HepG2 (cell line): Measurements from ENCODE around the gene EPHA10. TPM values are rescaled to one million over a fixed set of nuclear protein-coding genes. Genes with fewer than 3 reads are reported as not detected.

Experiments used
- ATAC-seq: fragments of 200-7000 bp; cut with Tn5 transposase; 3 replicates; pipeline ENCODE4 v1.9.1; 2020; ENCODE audit warnings: mild to moderate bottlenecking, moderate library complexity
- BruUV-seq: library from RNA; stranded (reverse); fragments of 400-500 nt; replicated peaks from 2 replicates; lab custom pipeline; 2021; lab: Mats Ljungman, UMichigan
- CTCF ChIA-PET: fragments of 300-600 bp; formaldehyde crosslinking; extraction: SDS; loops from one replicate; lab custom pipeline; 2021; ENCODE audit warnings: low total read pairs, inconsistent platforms, low intra/inter-chr PET ratio; lab: Yijun Ruan, JAX
- POLR2A ChIA-PET: fragments of 350-600 bp; sonication (Branson Sonifier 250); formaldehyde crosslinking; loops from one replicate; lab custom pipeline; 2020; ENCODE audit warnings: antibody characterized with exemption, inconsistent platforms; lab: Yijun Ruan, JAX
- DNase-seq: peaks from one replicate; pipeline ENCODE4 v3.0.0-alpha.2; 2015; ENCODE audit warnings: low spot score
- FAIRE-seq: peaks from 3 replicates; lab custom pipeline; 2011; peaks lifted over from hg19 to GRCh38; lab: Jason Lieb, UNC
- H2AFZ ChIP-seq: one replicate; pipeline ENCODE4 v1.6.1; 2011; ENCODE audit warnings: low read length, inconsistent platforms
- H3K27ac ChIP-seq: fragments of 300-600 bp; 3 replicates; pipeline ENCODE4 v1.8.0; 2011; ENCODE audit warnings: mixed run types, mild to moderate bottlenecking, mixed read lengths, low read length, inconsistent platforms; ENCODE audit not compliant: insufficient read depth; ENCODE audit errors: extremely low read length
- H3K27me3 ChIP-seq, 2 experiments: fragments of 200-600 bp in 1 of 2; 2 replicates in 1 of 2; 3 replicates in 1 of 2; pipeline versions ENCODE4 v1.6.0 to v1.8.0; 2011; ENCODE audit warnings: low read length in 2 of 2, mild to moderate bottlenecking in 2 of 2, moderate library complexity in 2 of 2, inconsistent platforms in 1 of 2; ENCODE audit not compliant: insufficient read depth in 2 of 2, control insufficient read depth in 1 of 2
- H3K36me3 ChIP-seq, 2 experiments: fragments of 200-600 bp in 1 of 2; replicated peaks in 1 of 2; 2 replicates in 1 of 2; 3 replicates in 1 of 2; pipeline versions ENCODE4 v1.5.1 to v1.8.0; 2011; ENCODE audit warnings: low read length in 2 of 2, inconsistent platforms in 1 of 2; ENCODE audit not compliant: insufficient read depth in 2 of 2, control insufficient read depth in 1 of 2
- H3K4me1 ChIP-seq: 2 replicates; pipeline ENCODE4 v1.5.1; 2012; ENCODE audit warnings: low read length, inconsistent platforms; ENCODE audit not compliant: insufficient read depth
- H3K4me2 ChIP-seq: 2 replicates; pipeline ENCODE4 v1.6.0; 2011; ENCODE audit warnings: low read depth, low read length, inconsistent platforms
- H3K4me3 ChIP-seq, 3 experiments: fragments of 200-600 bp in 1 of 3; sonication (generic), shearing (Covaris generic) in 1 of 3; replicated peaks in 1 of 3; 2 replicates each; pipeline ENCODE4 v1.5.1; 2011 to 2016; ENCODE audit warnings: low read length in 3 of 3, inconsistent platforms in 2 of 3, low read depth in 2 of 3, mild to moderate bottlenecking in 2 of 3, control low read depth in 1 of 3, mixed read lengths in 1 of 3; ENCODE audit not compliant: insufficient read depth in 1 of 3
- H3K79me2 ChIP-seq: one replicate; pipeline ENCODE4 v1.6.1; 2011; ENCODE audit warnings: low read length, inconsistent platforms; ENCODE audit not compliant: insufficient read depth
- H3K9ac ChIP-seq: 2 replicates; pipeline ENCODE4 v1.6.0; 2011; ENCODE audit warnings: mild to moderate bottlenecking, low read depth, low read length, inconsistent platforms; ENCODE audit not compliant: insufficient read depth
- H3K9me3 ChIP-seq: 2 replicates; pipeline ENCODE4 v1.5.1; 2012; ENCODE audit warnings: mild to moderate bottlenecking, low read length
- H4K20me1 ChIP-seq: 2 replicates; pipeline ENCODE4 v1.6.0; 2011; ENCODE audit warnings: inconsistent platforms, mild to moderate bottlenecking, low read length, moderate library complexity; ENCODE audit not compliant: insufficient read depth
- KDM4B ChIP-seq: sonication (generic); formaldehyde crosslinking; IDR thresholded peaks from 2 replicates; pipeline ENCODE4 v1.4.0; 2020; ENCODE audit warnings: missing genetic modification reagents
- POLR2G ChIP-seq: fragments of 200-400 bp; formaldehyde crosslinking; IDR thresholded peaks from 2 replicates; pipeline ENCODE4 v1.6.1; 2018; ENCODE audit warnings: mild to moderate bottlenecking, low read depth, low read length, moderate library complexity
- REL ChIP-seq: sonication (generic); formaldehyde crosslinking; conservative IDR thresholded peaks from 2 replicates; pipeline ENCODE4 v1.8.0; 2022; ENCODE audit warnings: mild to moderate bottlenecking, missing genetic modification reagents, moderate library complexity
- WGBS: methylation state at CpG from one replicate; pipeline ENCODE4 v1.1.6; 2017; ENCODE audit warnings: low lambda C conversion rate; 5-methylcytosine and 5-hydroxymethylcytosine counted together
- in situ Hi-C: cut with HindIII; loops from 2 replicates; pipeline ENCODE4 v1.10.0; 2017; ENCODE audit warnings: low pct_unique_long_range_greater_than_20kb; ENCODE audit not compliant: extremely low pct_ligation_motif_present
- intact Hi-C: fragments of 100-400 bp; cut with micrococcal nuclease; formaldehyde crosslinking; loops from one replicate; pipeline ENCODE4 v1.10.0; 2022; ENCODE audit not compliant: unreplicated experiment
- polyA plus RNA-seq, 8 experiments: library from polyadenylated mRNA; depleted of rRNA in 3 of 8; stranded (reverse) in 7 of 8; unstranded in 1 of 8; fragments of >200 nt; fragmentation: Illumina TruSeq in 4 of 8; extraction: Trizol in 4 of 8; gene quantifications; 2 replicates each; pipeline versions ENCODE4 v1.2.1 to v1.2.3, GENCODE V29; 2011 to 2016; ENCODE audit warnings: low read depth in 4 of 8, missing spikeins in 1 of 8, mixed read lengths in 1 of 8; ENCODE audit not compliant: insufficient read depth in 1 of 8
- total RNA-seq, 5 experiments: library from RNA; depleted of rRNA; stranded (reverse); fragments of >200 nt; fragmentation: Illumina TruSeq; extraction: Trizol; gene quantifications; 2 replicates each; pipeline ENCODE4 v1.2.3, GENCODE V29; 2016; ENCODE audit warnings: low read depth in 1 of 5
- TF ChIP-seq, protein P1 (sequence below): sonication (generic); formaldehyde crosslinking; IDR thresholded peaks from 2 replicates; pipeline ENCODE4 v1.4.0; 2020; ENCODE audit warnings: missing genetic modification reagents, borderline replicate concordance
- TF ChIP-seq, protein P2 (sequence below): sonication (generic); formaldehyde crosslinking; conservative IDR thresholded peaks from 2 replicates; pipeline ENCODE4 v1.4.0; 2020; ENCODE audit warnings: mild to moderate bottlenecking, missing genetic modification reagents, moderate library complexity
- TF ChIP-seq, protein P3 (sequence below): sonication (generic); formaldehyde crosslinking; IDR thresholded peaks from 2 replicates; pipeline ENCODE4 v1.4.0; 2020; ENCODE audit warnings: missing genetic modification reagents

The EPHA10 gene
- total and polyA plus RNA-seq, 2 of the 13 experiments (the other 11 are each of a cell fraction or from before 2014, with no cell fraction given), result 0.11 to 0.58 TPM

DNA sequence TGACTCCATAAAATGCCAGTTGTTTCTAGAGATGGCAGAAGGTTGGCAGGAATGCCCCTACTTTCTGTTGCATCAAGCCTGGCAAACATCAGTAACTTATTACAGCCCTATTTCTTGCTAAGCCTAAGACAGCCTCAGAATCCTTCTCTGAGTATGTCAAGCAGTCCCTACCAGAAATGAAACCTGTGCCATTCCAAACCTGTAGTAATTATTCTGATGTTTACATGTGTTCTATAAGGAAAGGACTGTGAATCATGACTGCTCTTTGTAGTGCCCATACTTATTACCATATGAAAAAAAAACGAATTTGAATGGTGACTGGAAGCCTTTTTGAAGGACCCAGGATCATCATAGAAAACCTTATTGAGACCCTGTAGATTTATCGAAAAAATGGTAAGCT lies 67.2 kb downstream of the EPHA10 start:
- DNase-seq (no peak), FAIRE-seq (no peak)
- no peak overlapping the region for H2AFZ ChIP-seq
- BruUV-seq, result no TSS peak
- H3K4me3 ChIP-seq, result no peak overlapping the region
- H3K4me1 ChIP-seq, result peaks cover 10% of the 10 kb centered on the region; the same call in 1 of the 2 replicates
- WGBS, result 75% methylated on average over 2 of the region's 2 CpGs
- ChIA-PET POLR2A (no interaction called here), CTCF (no interaction called here)
- H3K79me2 ChIP-seq, result peaks cover 6% of the 10 kb centered on the region
- intact Hi-C loops, result loop anchor here (10.0 kb wide), 1 partner anchor 223 kb away; the partner anchor contains the start of gene ZC3H12A
- H4K20me1 ChIP-seq, result no peaks in the 10 kb centered on the region
- TF ChIP-seq, protein P1, sequence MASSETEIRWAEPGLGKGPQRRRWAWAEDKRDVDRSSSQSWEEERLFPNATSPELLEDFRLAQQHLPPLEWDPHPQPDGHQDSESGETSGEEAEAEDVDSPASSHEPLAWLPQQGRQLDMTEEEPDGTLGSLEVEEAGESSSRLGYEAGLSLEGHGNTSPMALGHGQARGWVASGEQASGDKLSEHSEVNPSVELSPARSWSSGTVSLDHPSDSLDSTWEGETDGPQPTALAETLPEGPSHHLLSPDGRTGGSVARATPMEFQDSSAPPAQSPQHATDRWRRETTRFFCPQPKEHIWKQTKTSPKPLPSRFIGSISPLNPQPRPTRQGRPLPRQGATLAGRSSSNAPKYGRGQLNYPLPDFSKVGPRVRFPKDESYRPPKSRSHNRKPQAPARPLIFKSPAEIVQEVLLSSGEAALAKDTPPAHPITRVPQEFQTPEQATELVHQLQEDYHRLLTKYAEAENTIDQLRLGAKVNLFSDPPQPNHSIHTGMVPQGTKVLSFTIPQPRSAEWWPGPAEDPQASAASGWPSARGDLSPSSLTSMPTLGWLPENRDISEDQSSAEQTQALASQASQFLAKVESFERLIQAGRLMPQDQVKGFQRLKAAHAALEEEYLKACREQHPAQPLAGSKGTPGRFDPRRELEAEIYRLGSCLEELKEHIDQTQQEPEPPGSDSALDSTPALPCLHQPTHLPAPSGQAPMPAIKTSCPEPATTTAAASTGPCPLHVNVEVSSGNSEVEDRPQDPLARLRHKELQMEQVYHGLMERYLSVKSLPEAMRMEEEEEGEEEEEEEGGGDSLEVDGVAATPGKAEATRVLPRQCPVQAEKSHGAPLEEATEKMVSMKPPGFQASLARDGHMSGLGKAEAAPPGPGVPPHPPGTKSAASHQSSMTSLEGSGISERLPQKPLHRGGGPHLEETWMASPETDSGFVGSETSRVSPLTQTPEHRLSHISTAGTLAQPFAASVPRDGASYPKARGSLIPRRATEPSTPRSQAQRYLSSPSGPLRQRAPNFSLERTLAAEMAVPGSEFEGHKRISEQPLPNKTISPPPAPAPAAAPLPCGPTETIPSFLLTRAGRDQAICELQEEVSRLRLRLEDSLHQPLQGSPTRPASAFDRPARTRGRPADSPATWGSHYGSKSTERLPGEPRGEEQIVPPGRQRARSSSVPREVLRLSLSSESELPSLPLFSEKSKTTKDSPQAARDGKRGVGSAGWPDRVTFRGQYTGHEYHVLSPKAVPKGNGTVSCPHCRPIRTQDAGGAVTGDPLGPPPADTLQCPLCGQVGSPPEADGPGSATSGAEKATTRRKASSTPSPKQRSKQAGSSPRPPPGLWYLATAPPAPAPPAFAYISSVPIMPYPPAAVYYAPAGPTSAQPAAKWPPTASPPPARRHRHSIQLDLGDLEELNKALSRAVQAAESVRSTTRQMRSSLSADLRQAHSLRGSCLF (CRISPR knock-in tag), result no peak
- TF ChIP-seq, all 625 proteins: peak for 0
- in situ Hi-C loops, result no loop called here
- Histone ChIP-seq H3K9me3 (no peaks in the 10 kb centered on the region), H3K36me3 (peaks cover 13 to 66% of the 10 kb centered on the region in 2 experiments), H3K27ac (no peak overlapping the region), H3K9ac (no peak overlapping the region), H3K4me2 (no peak overlapping the region), H3K27me3 (no peaks in the 10 kb centered on the region; a peak in 1 of 5 replicates)
- ATAC-seq, result no peak

DNA sequence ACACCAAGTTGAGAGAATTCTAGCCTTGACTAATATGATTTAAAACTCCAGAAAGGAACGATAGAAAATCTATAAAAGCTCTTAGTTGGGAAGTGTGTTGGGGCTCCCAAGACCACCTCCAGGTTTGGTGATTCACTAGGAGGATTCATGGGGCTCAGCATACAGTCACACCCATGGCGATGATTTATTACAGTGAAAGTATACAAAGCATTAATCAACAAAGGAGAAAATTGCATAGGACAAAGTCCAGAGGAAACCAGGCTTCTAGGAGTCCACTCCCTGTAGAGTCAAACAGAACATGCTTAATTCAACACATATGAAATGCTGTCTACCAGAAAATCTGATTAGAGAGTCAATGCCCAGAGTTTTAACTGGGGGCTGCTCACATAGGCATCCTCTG lies 67.8 kb downstream of the EPHA10 start:
- in situ Hi-C loops (no loop called here), intact Hi-C loops (loop anchor here (10.0 kb wide), 1 partner anchor 222 kb away; the partner anchor contains the start of gene ZC3H12A)
- no peak overlapping the region for H3K4me2 ChIP-seq
- no peak overlapping the region for H3K27ac ChIP-seq
- DNase-seq, result no peak
- no peak for ATAC-seq
- no peaks in the 10 kb centered on the region for H4K20me1 ChIP-seq
- H3K4me1 ChIP-seq, result peaks cover 10% of the 10 kb centered on the region; the same call in 1 of the 2 replicates
- H3K9me3 ChIP-seq, result no peaks in the 10 kb centered on the region
- WGBS, result 98% methylated on average over 2 of the region's 2 CpGs
- peaks cover 13 to 62% of the 10 kb centered on the region in 2 experiments for H3K36me3 ChIP-seq
- no peak overlapping the region for H3K9ac ChIP-seq
- H2AFZ ChIP-seq, result no peak overlapping the region
- BruUV-seq, result no TSS peak
- no peak overlapping the region for H3K4me3 ChIP-seq
- ChIA-PET CTCF (no interaction called here), POLR2A (no interaction called here)
- FAIRE-seq, result no peak
- peaks cover 11% of the 10 kb centered on the region for H3K79me2 ChIP-seq
- H3K27me3 ChIP-seq, result no peaks in the 10 kb centered on the region; a peak in 1 of 5 replicates
- no peak for TF ChIP-seq REL (CRISPR knock-in tag)
- TF ChIP-seq, protein P2, sequence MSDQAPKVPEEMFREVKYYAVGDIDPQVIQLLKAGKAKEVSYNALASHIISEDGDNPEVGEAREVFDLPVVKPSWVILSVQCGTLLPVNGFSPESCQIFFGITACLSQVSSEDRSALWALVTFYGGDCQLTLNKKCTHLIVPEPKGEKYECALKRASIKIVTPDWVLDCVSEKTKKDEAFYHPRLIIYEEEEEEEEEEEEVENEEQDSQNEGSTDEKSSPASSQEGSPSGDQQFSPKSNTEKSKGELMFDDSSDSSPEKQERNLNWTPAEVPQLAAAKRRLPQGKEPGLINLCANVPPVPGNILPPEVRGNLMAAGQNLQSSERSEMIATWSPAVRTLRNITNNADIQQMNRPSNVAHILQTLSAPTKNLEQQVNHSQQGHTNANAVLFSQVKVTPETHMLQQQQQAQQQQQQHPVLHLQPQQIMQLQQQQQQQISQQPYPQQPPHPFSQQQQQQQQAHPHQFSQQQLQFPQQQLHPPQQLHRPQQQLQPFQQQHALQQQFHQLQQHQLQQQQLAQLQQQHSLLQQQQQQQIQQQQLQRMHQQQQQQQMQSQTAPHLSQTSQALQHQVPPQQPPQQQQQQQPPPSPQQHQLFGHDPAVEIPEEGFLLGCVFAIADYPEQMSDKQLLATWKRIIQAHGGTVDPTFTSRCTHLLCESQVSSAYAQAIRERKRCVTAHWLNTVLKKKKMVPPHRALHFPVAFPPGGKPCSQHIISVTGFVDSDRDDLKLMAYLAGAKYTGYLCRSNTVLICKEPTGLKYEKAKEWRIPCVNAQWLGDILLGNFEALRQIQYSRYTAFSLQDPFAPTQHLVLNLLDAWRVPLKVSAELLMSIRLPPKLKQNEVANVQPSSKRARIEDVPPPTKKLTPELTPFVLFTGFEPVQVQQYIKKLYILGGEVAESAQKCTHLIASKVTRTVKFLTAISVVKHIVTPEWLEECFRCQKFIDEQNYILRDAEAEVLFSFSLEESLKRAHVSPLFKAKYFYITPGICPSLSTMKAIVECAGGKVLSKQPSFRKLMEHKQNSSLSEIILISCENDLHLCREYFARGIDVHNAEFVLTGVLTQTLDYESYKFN (CRISPR knock-in tag), result no peak
- no peak for TF ChIP-seq POLR2G
- no peak for TF ChIP-seq KDM4B (CRISPR knock-in tag)
- TF ChIP-seq, protein P3, sequence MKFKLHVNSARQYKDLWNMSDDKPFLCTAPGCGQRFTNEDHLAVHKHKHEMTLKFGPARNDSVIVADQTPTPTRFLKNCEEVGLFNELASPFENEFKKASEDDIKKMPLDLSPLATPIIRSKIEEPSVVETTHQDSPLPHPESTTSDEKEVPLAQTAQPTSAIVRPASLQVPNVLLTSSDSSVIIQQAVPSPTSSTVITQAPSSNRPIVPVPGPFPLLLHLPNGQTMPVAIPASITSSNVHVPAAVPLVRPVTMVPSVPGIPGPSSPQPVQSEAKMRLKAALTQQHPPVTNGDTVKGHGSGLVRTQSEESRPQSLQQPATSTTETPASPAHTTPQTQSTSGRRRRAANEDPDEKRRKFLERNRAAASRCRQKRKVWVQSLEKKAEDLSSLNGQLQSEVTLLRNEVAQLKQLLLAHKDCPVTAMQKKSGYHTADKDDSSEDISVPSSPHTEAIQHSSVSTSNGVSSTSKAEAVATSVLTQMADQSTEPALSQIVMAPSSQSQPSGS (CRISPR knock-in tag), result no peak
